Psoas muscle (tissue), 8 donors: ENCODE measurements around the gene MASTL. TPM values are rescaled to one million over a fixed set of nuclear protein-coding genes. Genes with fewer than 3 reads are reported as not detected.
"Not testable (repeated sequence)": the region's sequence is repeated elsewhere in the genome, so short reads cannot be mapped to it uniquely, and the experiment has no call there.

ENCODE experiments used
- ATAC-seq, 4 donors: fragments of 200-7000 bp; cut with Tn5 transposase; one replicate each; pipeline ENCODE4 v1.9.1; 2020; ENCODE audit warnings: moderate library complexity in 3 of 4, mild to moderate bottlenecking in 2 of 4
- DNase-seq, 2 donors: peaks; one replicate each; pipeline ENCODE4 v3.0.0-alpha.2; 2020
- H3K27ac ChIP-seq: fragments of 200-600 bp; one replicate; pipeline ENCODE4 v1.8.0; 2022
- H3K27me3 ChIP-seq, 3 donors: fragments of 200-600 bp in 1 of 3; one replicate each; pipeline versions ENCODE4 v1.6.1 to v1.8.0; 2013 to 2022; ENCODE audit warnings: low read length in 2 of 3, mild to moderate bottlenecking in 2 of 3, moderate library complexity in 1 of 3; ENCODE audit not compliant: insufficient read depth in 3 of 3
- H3K36me3 ChIP-seq, 2 donors: fragments of 200-600 bp in 1 of 2; one replicate each; pipeline versions ENCODE4 v1.6.1 to v1.8.0; 2013 to 2022; ENCODE audit warnings: low read depth in 1 of 2, mild to moderate bottlenecking in 1 of 2, moderate library complexity in 1 of 2; ENCODE audit not compliant: insufficient read depth in 1 of 2
- H3K4me1 ChIP-seq: fragments of 200-600 bp; one replicate; pipeline ENCODE4 v1.8.0; 2022
- H3K4me3 ChIP-seq: fragments of 200-600 bp; one replicate; pipeline ENCODE4 v1.8.0; 2022; ENCODE audit warnings: mild to moderate bottlenecking
- H3K9me3 ChIP-seq: fragments of 200-600 bp; one replicate; pipeline ENCODE4 v1.8.0; 2022
- CTCF ChIP-seq: fragments of 200-600 bp; IDR thresholded peaks from one replicate; pipeline ENCODE4 v1.8.0; 2022; ENCODE audit warnings: antibody characterized with exemption
- WGBS, 3 donors: extraction: QIAGEN DNeasy Blood & Tissue Kit; methylation state at CpG; one replicate each; pipeline versions ENCODE4 v1.1.6 to v1.1.7; 2013; 5-methylcytosine and 5-hydroxymethylcytosine counted together
- intact Hi-C, 2 donors: fragments of 100-400 bp; cut with DNase I; formaldehyde crosslinking; loops; one replicate each; pipeline versions ENCODE4 v1.11.0 to v1.14.2; 2022
- polyA plus RNA-seq, 3 donors: library from polyadenylated mRNA; stranded (reverse); fragments of 200-250 nt; gene quantifications; one replicate each; pipeline ENCODE4 v1.2.3, GENCODE V29; 2013
- total RNA-seq, 4 donors: library from RNA; stranded (reverse); fragmentation: NEBNext Ultra II Directional in 2 of 4; extraction: Animal tissue kit (Norgen Biotek cat#: 25700) in 2 of 4; gene quantifications; one replicate each; pipeline versions ENCODE4 v1.2.1 to v1.2.4, GENCODE V29; 2021 to 2023
- donor health status: healthy with polysubstance abuse.
- donor health status: DM: no; HTN: no; CAD: no; lungs with moderate emphysema.
- donor health status: Bipolar disorder and iron deficiency.
- donor health status: healthy.
- donor health status: DM: yes; HTN: yes; CAD: no.
- donor health status: DM: no; HTN: no; CAD: no.
- donor health status: DM: no; HTN: no; CAD: no.
- donor health status: DM: yes; HTN: yes; CAD: no.

Gene MASTL
- total and polyA plus RNA-seq, 7 donors: 1.2 to 4.4 (median 1.4) TPM

GRCh38 chr10:27153329-27153728, 1.8 kb upstream of the MASTL start:
- H3K4me1 ChIP-seq: peaks cover 15% of the 10 kb centered on the region
- ATAC-seq: no peak
- no peak for TF ChIP-seq CTCF
- WGBS, 3 donors: 3 to 5% (median 5%) methylated on average over 6 of the region's 6 CpGs
- intact Hi-C loops: loop anchor here in 1 of 2 donors (5.0 kb wide), 1 partner anchor 89 kb away; the partner anchor contains the start of gene ACBD5
- H3K36me3 ChIP-seq: peaks cover 3 to 7% of the 10 kb centered on the region in 2 donors
- no peaks in the 10 kb centered on the region for H3K27me3 ChIP-seq
- H3K9me3 ChIP-seq: no peaks in the 10 kb centered on the region
- no peak for DNase-seq
- peak overlapping the region; percentile 99 for H3K27ac ChIP-seq
- peak overlapping the region; percentile 86 for H3K4me3 ChIP-seq

GRCh38 chr10:27153845-27154193, 1.3 kb upstream of the MASTL start:
- WGBS, 3 donors: 0 to 1% (median 1%) methylated on average over 18 of the region's 18 CpGs
- Histone ChIP-seq H3K9me3 (no peaks in the 10 kb centered on the region), H3K27me3 (no peaks in the 10 kb centered on the region), H3K36me3 (peaks cover 0 to 7% of the 10 kb centered on the region in 2 donors), H3K27ac (peak overlapping the region; percentile 99), H3K4me1 (peaks cover 15% of the 10 kb centered on the region), H3K4me3 (peak overlapping the region; percentile 86)
- DNase-seq: no peak
- no peak for TF ChIP-seq CTCF
- ATAC-seq: peak in 3 of 4 donors; percentile 1 to 15 (median 3)
- intact Hi-C loops: loop anchor here (1.0 to 5.0 kb wide), 2 partner anchors 87 to 88 kb away; partner anchors contain the start of gene ACBD5 (in 1 of the 2)

DNA sequence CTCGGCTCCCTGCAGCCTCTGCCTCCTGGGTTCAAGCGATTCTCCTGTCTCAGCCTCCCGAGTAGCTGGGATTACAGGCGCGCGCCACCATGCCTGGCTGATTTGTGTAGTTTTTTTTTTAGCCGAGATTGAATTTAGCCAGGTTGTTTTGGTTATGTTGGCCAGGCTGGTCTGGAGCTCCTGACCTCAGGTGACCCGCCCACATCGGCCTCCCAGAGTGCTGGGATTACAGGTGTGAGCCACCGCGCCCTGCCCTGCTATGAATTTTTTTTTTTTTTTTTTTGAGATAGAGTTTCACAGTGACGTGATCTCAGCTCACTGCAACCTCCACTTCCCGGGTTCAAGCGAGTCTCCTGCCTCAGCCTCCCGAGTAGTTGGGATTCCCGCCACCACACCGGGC, 1.4 kb downstream of the MASTL start:
- Histone ChIP-seq H3K4me3 (peak overlapping the region; percentile 86), H3K36me3 (peaks cover 0 to 29% of the 10 kb centered on the region in 2 donors), H3K4me1 (peaks cover 15% of the 10 kb centered on the region)
- DNase-seq: peak in 1 of 2 donors; percentile 50
- ATAC-seq, H3K9me3 ChIP-seq, H3K27me3 ChIP-seq, H3K27ac ChIP-seq, intact Hi-C loops: not testable (repeated sequence)
- 85 to 90% (median 86%) methylated on average over 17 of the region's 17 CpGs for WGBS, 3 donors

DNA sequence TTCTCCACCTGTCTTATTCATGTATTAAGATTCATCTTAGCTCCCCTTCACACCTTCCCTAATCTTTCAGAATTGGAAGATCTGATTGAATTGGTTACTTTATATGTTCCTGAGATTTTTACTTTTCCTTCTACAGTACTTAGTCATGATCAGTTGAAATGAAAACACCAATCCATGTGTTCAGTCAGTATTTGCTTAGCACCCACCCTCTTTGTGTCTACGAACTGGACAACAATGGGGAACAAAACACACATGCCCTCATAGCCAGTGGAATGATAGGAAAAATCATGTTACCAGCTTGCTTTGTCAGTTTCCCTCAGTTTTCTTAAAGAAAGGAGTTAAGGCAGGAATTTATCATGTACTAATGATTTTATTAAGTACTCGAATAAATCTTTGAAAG, 2.0 kb downstream of the MASTL start:
- H3K4me1 ChIP-seq: peaks cover 11% of the 10 kb centered on the region
- no peak for TF ChIP-seq CTCF
- DNase-seq (no peak), ATAC-seq (no peak)
- intact Hi-C loops: no loop called here
- H3K27ac ChIP-seq: no peak overlapping the region
- H3K27me3 ChIP-seq: no peaks in the 10 kb centered on the region
- H3K36me3 ChIP-seq: peaks cover 0 to 35% of the 10 kb centered on the region in 2 donors
- no peak overlapping the region for H3K4me3 ChIP-seq
- H3K9me3 ChIP-seq: no peaks in the 10 kb centered on the region
- WGBS, 3 donors: 82 to 86% (median 85%) methylated on average over 2 of the region's 2 CpGs

DNA sequence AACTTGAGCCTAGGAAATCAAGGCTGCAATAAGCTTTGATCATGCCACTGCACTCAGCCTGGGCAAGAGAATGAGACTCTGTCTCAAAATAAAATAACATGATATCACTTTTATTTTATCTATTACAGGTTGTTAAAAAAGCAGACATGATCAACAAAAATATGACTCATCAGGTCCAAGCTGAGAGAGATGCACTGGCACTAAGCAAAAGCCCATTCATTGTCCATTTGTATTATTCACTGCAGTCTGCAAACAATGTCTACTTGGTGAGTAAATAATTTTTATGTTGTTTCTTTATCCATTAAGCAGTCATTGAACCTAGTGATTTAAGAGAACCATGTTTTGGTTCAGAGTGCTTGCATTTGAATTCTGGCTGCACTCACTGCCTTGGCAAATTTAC, 3.3 kb downstream of the MASTL start:
- Histone ChIP-seq H3K9me3 (no peaks in the 10 kb centered on the region), H3K27ac (no peak overlapping the region), H3K36me3 (peaks cover 0 to 44% of the 10 kb centered on the region in 2 donors), H3K27me3 (no peaks in the 10 kb centered on the region), H3K4me3 (no peak overlapping the region), H3K4me1 (no peaks in the 10 kb centered on the region)
- DNase-seq (no peak), ATAC-seq (no peak)
- no peak for TF ChIP-seq CTCF
- intact Hi-C loops: no loop called here
